ENCODE results near the gene SIGLEC5.

SIGLEC5 gene

GRCh38 chr19:51602189-51602854, 27.9 kb downstream of the SIGLEC5 start:
- H3K36me3 Mint-ChIP-seq = peaks cover 32% of the 10 kb centered on the region
- peak overlapping the region; percentile 99 for H3K27ac Mint-ChIP-seq
- H3K9me3 Mint-ChIP-seq = peaks cover 9% of the 10 kb centered on the region
- H3K27me3 Mint-ChIP-seq = no peaks in the 10 kb centered on the region
- ATAC-seq = peak; percentile 55
- H3K4me1 Mint-ChIP-seq = peaks cover 64% of the 10 kb centered on the region
- peak overlapping the region; percentile 96 for H3K4me3 Mint-ChIP-seq

- peak; percentile 83 for ATAC-seq
- Mint-ChIP-seq H3K4me1 (peaks cover 55% of the 10 kb centered on the region), H3K36me3 (peaks cover 29% of the 10 kb centered on the region), H3K4me3 (peak overlapping the region; percentile 96), H3K9me3 (peaks cover 9% of the 10 kb centered on the region), H3K27me3 (no peaks in the 10 kb centered on the region), H3K27ac (peak overlapping the region; percentile 99)
Observed at GRCh38 chr19:51600940-51601580, 29.1 kb downstream of the SIGLEC5 start.

GRCh38 chr19:51599084-51599483, 31.1 kb downstream of the SIGLEC5 start:
- no peak for ATAC-seq
- H3K9me3 Mint-ChIP-seq = peaks cover 6% of the 10 kb centered on the region
- H3K4me3 Mint-ChIP-seq = peak overlapping the region; percentile 96
- H3K27me3 Mint-ChIP-seq = no peaks in the 10 kb centered on the region
- H3K27ac Mint-ChIP-seq = peak overlapping the region; percentile 99
- peaks cover 16% of the 10 kb centered on the region for H3K36me3 Mint-ChIP-seq
- H3K4me1 Mint-ChIP-seq = peaks cover 60% of the 10 kb centered on the region

- no peak overlapping the region for H3K4me3 Mint-ChIP-seq
- H3K36me3 Mint-ChIP-seq = peaks cover 13% of the 10 kb centered on the region
- ATAC-seq = no peak
- no peaks in the 10 kb centered on the region for H3K27me3 Mint-ChIP-seq
- no peak overlapping the region for H3K27ac Mint-ChIP-seq
- peaks cover 65% of the 10 kb centered on the region for H3K4me1 Mint-ChIP-seq
- peaks cover 5% of the 10 kb centered on the region for H3K9me3 Mint-ChIP-seq
Observed at GRCh38 chr19:51598159-51598915, 31.9 kb downstream of the SIGLEC5 start.

- Mint-ChIP-seq H3K4me1 (peaks cover 56% of the 10 kb centered on the region), H3K27ac (peak overlapping the region; percentile 84), H3K9me3 (no peaks in the 10 kb centered on the region), H3K4me3 (peak overlapping the region; percentile 92), H3K36me3 (no peaks in the 10 kb centered on the region), H3K27me3 (no peaks in the 10 kb centered on the region)
- ATAC-seq = no peak
Observed at GRCh38 chr19:51595190-51596175, 34.7 kb downstream of the SIGLEC5 start.

- Mint-ChIP-seq H3K4me1 (peaks cover 48% of the 10 kb centered on the region), H3K36me3 (peaks cover 6% of the 10 kb centered on the region), H3K4me3 (peak overlapping the region; percentile 92), H3K9me3 (no peaks in the 10 kb centered on the region), H3K27me3 (no peaks in the 10 kb centered on the region), H3K27ac (peak overlapping the region; percentile 84)
- peak; percentile 11 for ATAC-seq
Observed at GRCh38 chr19:51594774-51595109, 35.5 kb downstream of the SIGLEC5 start.

- Mint-ChIP-seq H3K4me3 (peak overlapping the region; percentile 92), H3K9me3 (no peaks in the 10 kb centered on the region), H3K27ac (peak overlapping the region; percentile 84), H3K36me3 (peaks cover 11% of the 10 kb centered on the region), H3K4me1 (peaks cover 43% of the 10 kb centered on the region), H3K27me3 (no peaks in the 10 kb centered on the region)
- peak; percentile 99 for ATAC-seq
Observed at GRCh38 chr19:51593969-51594773, 36.0 kb downstream of the SIGLEC5 start.

- no peak for ATAC-seq
- Mint-ChIP-seq H3K4me3 (peak overlapping the region; percentile 92), H3K9me3 (no peaks in the 10 kb centered on the region), H3K36me3 (peaks cover 15% of the 10 kb centered on the region), H3K27me3 (no peaks in the 10 kb centered on the region), H3K4me1 (peaks cover 42% of the 10 kb centered on the region), H3K27ac (peak overlapping the region; percentile 84)
Observed at GRCh38 chr19:51593138-51593890, 36.9 kb downstream of the SIGLEC5 start.

- Mint-ChIP-seq H3K27ac (no peak overlapping the region), H3K4me1 (peaks cover 42% of the 10 kb centered on the region), H3K9me3 (peaks cover 2% of the 10 kb centered on the region), H3K27me3 (no peaks in the 10 kb centered on the region), H3K36me3 (peaks cover 23% of the 10 kb centered on the region), H3K4me3 (peak overlapping the region; percentile 11)
- ATAC-seq = no peak
Observed at GRCh38 chr19:51592521-51592920, 37.7 kb downstream of the SIGLEC5 start.

GRCh38 chr19:51590441-51590840, 39.8 kb downstream of the SIGLEC5 start:
- Mint-ChIP-seq H3K4me1 (peaks cover 32% of the 10 kb centered on the region), H3K4me3 (no peak overlapping the region), H3K9me3 (peaks cover 8% of the 10 kb centered on the region)

GRCh38 chr19:51589511-51589910, 40.7 kb downstream of the SIGLEC5 start:
- ATAC-seq = no peak

More at GRCh38 chr19:51590441-51590840, 39.8 kb downstream of the SIGLEC5 start:
- Mint-ChIP-seq H3K36me3 (peaks cover 44% of the 10 kb centered on the region), H3K27me3 (no peaks in the 10 kb centered on the region), H3K27ac (no peak overlapping the region)
- ATAC-seq = no peak

GRCh38 chr19:51587264-51588191, 42.7 kb downstream of the SIGLEC5 start:
- H3K4me3 Mint-ChIP-seq = no peak overlapping the region
- peaks cover 16% of the 10 kb centered on the region for H3K9me3 Mint-ChIP-seq
- H3K27ac Mint-ChIP-seq = no peak overlapping the region
- H3K27me3 Mint-ChIP-seq = no peaks in the 10 kb centered on the region
- peaks cover 73% of the 10 kb centered on the region for H3K36me3 Mint-ChIP-seq
- peaks cover 4% of the 10 kb centered on the region for H3K4me1 Mint-ChIP-seq
- no peak for ATAC-seq

More at GRCh38 chr19:51589511-51589910, 40.7 kb downstream of the SIGLEC5 start:
- no peak overlapping the region for H3K4me3 Mint-ChIP-seq
- no peak overlapping the region for H3K27ac Mint-ChIP-seq
- no peaks in the 10 kb centered on the region for H3K27me3 Mint-ChIP-seq
- H3K4me1 Mint-ChIP-seq = peaks cover 24% of the 10 kb centered on the region
- H3K9me3 Mint-ChIP-seq = peaks cover 12% of the 10 kb centered on the region
- H3K36me3 Mint-ChIP-seq = peaks cover 53% of the 10 kb centered on the region

- H3K36me3 Mint-ChIP-seq = peaks cover 80% of the 10 kb centered on the region
- H3K27ac Mint-ChIP-seq = no peak overlapping the region
- no peak for ATAC-seq
- H3K4me3 Mint-ChIP-seq = no peak overlapping the region
- H3K9me3 Mint-ChIP-seq = peaks cover 16% of the 10 kb centered on the region
- H3K4me1 Mint-ChIP-seq = no peaks in the 10 kb centered on the region
- no peaks in the 10 kb centered on the region for H3K27me3 Mint-ChIP-seq
Observed at GRCh38 chr19:51586799-51587198, 43.4 kb downstream of the SIGLEC5 start.

Data from stimulated activated memory B cell treated with anti-CD40 and anti-IgM and Interleukin-4, amounts not matched to agents 10 μg/mL and 1 μg/mL and 100 μg/mL, for 72 hours (primary cell).